ENCODE results near the gene PDGFC.
"Not testable (repeated sequence)": the region's sequence is repeated elsewhere in the genome, so short reads cannot be mapped to it uniquely, and the experiment has no call there.

Gene PDGFC

DNA sequence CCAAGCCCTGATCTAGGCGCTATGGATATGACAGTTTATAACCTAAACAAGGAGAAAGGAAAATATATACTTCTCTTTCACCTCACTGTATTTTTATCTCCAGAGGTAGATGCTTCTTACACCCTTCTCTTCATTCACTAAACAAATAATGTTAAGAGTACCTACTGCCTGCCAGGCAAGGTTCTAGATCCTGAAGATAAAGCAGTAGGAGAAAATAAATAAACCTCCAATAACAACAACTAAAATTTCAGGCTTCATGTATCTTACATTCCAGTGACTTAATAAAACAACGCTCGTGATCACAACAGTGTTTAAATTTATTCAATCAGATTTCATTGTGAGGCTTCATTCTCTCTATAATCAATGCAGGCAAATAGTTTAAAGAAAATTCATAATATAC, 20.7 kb downstream of the PDGFC start:
- no peak for DNase-seq (ENCODE audit: low read depth in 2 of 2)

GRCh38 chr4:156950090-156950489, 21.5 kb downstream of the PDGFC start:
- no peak for DNase-seq (ENCODE audit: low read depth in 2 of 2)

DNA sequence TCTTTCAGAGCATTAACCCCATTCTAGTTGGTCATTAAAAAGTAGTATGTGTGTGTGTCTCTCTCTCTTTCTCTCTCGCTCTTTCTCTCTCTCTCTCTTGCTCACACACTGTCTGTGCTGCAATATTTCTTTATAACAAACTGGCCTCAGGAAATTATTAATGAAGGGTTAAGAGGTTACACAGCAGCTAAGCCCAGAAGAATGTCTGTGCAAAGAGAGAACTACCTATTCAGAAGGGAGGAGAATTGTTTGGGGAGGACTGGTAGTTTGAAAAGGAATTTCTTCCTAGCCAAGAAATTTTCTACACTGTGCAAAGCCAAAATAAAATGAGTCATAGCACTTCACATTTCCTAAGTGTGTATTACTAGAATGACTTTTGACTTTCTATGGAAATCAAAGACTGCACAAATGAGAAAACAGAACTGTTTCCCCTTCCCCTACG, 22.2 kb downstream of the PDGFC start:
- DNase-seq (ENCODE audit: low read depth in 2 of 2): no peak

DNA sequence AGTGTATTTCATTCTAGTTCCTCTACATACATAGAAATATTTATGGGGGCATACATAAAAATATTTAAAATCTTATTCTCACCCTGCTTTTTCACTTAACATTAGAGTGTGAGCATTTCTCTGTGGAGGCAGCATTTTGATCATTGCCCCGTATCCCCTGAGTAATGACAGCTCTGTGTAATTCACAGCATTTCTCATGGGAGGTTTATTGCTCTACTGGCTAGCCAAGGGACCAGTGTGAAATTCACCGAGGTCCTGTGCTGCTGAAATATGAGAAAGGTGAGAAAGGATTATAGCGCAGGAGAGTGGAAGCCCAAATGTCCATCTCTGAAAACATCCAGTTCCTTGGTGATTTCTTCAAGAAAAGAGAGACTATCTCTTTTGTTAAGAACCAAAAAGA, 22.9 kb downstream of the PDGFC start:
- DNase-seq (ENCODE audit: low read depth in 2 of 2): no peak

- no peak for DNase-seq (ENCODE audit: low read depth in 2 of 2)
Measured at GRCh38 chr4:156948133-156948532, 23.5 kb downstream of the PDGFC start.

DNA sequence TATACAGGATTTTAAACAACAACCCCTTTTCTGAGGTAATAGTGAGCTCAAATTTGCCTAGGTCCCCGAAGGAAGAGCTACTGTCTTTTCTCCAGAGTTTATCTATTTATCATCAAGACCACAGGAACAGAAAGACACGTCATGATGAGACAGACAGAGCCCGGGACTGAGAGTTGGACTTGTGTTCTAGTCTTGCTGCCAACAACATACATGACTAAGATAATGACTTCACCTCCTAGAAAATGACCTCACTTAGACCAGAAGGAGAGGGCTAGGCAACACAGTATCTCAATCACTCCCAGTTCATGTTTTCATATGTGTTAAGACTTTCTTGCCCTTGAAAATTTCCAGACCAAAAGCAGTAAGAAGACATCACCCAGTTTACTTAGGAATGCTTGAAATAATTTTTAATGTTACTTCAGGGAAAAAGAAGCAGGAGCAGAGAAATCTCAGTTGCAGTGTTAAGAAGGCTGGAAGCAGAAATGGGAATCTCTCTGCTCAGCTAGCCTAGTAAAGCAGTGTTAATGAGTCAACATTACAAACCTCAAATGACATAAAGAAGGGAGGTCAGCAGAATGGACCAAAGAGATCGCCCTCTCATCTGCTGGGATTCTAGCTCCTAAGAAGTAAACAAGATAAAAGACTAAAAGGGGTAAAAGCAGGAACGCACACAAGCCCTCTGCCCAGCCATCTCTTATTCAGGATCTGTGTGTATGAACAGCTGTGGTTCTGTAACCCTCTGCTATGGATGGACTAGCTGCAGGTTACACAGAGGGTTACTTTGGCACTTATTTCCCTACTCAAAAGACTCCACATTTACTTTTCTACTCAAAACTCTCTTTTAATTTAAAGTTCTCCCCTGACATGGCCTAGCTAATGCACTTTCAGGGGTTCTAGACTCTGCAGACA, 24.8 kb downstream of the PDGFC start:
- no peak for DNase-seq (ENCODE audit: low read depth in 2 of 2)

DNA sequence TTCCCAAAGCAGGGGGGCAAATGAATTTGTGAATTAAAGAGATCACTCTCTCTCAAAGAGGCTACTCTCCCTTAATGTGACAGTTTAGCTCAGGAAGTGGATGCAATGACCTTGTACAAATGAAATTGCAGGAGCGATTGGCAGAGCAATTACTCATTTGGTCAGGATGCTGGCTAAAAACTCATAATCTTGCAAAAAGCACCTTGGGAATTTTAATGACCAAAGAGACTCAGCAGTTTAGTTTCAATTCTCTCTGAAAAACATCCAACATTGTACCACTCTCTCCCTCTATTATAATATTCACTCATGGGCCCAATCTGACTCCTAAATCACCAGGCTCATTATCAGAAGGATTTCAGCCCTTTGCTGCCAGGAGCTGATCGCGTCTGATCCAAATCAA, 26.1 kb downstream of the PDGFC start:
- DNase-seq (ENCODE audit: low read depth in 2 of 2): no peak

DNA sequence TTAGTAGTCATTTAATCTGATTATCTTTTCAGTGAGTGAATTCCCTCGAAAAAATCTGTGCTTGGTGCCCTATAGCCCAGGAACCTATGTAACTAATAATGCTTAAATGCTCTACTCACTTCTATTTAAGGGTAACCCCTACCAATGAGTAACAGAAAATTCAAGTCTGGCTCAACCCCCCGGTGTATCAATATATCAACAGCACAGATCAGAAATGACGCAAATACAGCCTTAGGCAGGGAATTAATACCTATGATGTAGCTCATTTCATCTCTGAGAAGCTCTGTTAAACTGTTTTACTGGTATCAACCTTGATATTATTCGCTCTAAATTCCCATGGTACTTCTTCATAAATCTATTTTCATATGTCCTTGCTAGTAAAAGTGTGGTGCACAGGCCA, 28.6 kb downstream of the PDGFC start:
- DNase-seq (ENCODE audit: low read depth in 2 of 2): no peak

DNA sequence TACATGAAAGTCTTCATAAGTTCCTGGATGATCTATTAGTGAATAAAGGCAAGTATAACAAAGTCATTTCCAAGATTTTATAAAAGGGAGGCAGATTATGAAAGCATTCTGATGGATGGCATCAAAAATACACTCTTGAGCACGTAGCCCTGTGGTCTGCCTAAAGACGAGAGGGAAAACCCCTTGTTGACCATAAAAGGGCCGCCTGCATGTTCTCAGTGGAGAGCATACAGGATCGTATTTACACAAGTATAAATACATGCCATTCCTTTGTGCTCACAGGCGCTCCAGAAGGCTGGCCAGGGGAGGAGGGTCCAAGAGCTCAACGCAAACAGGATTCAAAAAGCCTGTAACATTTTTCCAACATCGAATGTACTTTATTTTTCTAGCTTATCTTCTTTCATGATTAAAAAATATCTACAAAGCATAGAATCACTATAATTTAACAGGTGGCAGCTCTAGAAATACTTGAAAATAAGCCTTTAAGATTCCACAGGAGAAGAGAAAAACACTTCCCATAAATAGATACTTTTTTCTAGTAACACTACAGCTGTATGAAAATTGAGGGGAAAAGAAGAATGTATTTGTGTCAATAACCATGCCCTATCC, 29.6 kb downstream of the PDGFC start:
- no peak for DNase-seq (ENCODE audit: low read depth in 2 of 2)

DNA sequence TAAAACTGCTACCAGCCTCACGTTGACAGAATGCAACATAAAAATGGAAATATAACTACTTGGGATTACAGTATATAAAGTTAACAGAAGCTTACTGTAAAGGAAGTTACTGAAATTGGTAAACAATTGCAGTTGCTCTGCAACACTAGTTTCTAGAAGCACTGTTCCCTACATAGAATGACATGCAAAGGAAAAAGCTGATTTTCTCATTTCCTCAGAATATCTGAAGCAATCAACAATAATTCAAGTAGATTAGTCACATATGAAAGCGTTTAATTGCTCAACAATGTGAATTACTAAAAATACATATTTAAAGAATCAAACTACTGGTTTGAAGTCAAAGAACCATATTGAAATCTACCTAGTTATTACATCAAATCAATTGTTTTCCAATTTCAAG, 31.8 kb downstream of the PDGFC start:
- no peak for DNase-seq (ENCODE audit: low read depth in 2 of 2)

GRCh38 chr4:156939139-156939538, 32.5 kb downstream of the PDGFC start:
- DNase-seq (ENCODE audit: low read depth in 2 of 2): no peak

DNA sequence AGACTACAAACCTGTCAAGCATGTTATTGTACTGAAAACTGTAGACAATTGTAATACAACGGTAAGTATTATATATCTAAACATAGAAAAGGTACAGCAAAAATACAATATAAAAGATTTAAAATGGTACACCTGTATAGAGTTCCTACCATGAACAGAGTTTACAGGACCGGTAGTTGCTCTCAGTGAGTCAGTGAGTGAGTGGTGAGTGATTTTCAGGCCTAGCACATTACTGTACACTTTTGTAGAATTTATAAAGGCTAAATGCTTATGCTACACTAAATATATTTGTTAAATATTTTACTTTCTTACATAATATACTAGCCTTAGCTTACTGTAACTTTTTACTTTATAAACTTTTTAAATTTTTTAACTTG, 37.4 kb downstream of the PDGFC start:
- DNase-seq (ENCODE audit: low read depth in 2 of 2): no peak

- DNase-seq (ENCODE audit: low read depth in 2 of 2): no peak
Measured at GRCh38 chr4:156933633-156934258, 37.9 kb downstream of the PDGFC start.

GRCh38 chr4:156932360-156932759, 39.2 kb downstream of the PDGFC start:
- not testable (repeated sequence) for DNase-seq (ENCODE audit: low read depth in 2 of 2)

- DNase-seq (ENCODE audit: low read depth in 2 of 2): no peak
Measured at GRCh38 chr4:156931267-156931666, 40.3 kb downstream of the PDGFC start.

DNA sequence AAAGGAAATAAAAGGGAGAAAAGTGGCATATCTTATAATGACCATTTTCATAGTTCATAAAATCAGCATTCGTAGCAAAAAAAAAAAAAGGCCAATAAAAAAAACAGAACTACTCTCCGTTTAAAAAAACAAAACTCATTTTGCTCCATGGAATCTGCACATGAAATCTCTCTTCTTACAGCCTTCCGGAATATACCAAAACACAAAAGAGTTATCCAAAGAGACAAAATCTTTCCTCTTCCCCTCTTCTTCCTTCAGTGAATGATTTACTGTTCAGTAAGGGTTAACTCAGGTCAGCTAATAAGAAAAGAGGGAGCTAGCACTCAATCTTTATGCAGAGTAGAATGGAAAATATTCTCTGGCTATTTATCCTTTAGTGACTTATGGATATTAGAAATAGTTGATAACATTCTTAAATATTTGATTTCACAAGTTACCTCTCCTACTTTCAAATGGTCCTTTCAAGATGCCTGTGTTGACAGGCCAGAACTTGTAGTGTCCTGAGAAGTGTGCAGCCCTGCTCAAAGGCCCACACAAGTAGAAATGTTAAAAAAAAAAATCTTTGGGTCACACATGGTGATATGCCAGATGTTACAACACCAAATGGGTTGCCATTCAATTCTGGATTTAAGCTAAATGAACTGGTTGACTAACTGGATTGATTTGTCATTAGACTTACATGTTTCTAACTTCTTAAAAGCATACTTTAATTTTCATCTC, 42.1 kb downstream of the PDGFC start:
- DNase-seq (ENCODE audit: low read depth in 2 of 2): no peak

DNA sequence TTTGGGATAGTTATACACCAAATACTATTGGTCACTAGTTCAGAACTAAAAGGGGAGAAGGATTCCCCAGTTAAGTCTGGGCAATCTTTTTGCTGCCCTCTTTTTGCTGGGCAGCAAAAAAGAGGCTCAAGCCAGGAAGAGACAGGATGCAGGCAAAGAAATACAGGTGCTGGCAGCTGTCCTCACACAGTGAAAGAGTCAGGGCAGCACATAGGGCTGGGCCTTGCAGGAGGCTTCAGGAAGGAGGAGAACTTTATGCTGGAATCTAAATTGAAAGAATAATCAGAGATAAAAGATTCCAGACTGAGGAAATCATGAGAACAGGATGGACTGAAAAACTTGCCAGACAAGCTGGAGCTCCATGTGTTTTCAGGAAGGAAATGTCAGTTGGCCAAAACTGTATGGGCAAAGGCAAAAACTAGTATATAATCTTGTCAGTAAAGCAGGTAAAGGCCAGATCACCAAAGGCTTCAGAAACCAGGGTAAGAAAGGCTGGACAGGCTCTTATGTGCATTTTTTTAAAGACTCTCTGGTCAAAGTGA, 46.8 kb downstream of the PDGFC start:
- no peak for DNase-seq (ENCODE audit: low read depth in 2 of 2)

DNA sequence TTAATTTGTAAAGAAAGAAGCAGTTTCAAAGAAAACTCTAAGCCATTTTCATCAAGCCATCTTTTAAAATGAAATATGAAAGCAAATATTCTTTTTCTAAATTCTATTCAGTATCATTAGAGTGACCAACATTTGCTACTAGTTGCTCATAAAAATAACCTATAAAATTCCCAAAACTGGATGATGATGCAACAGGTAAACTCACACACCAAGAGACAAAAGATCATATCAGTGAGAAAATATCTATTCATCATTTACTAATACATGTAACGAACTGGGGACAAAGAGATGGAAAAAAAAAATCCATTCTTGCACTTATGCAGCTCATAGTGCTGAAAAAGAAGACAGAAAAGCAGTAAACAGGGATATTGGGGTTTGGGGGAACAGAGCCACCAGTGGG, 48.1 kb downstream of the PDGFC start:
- DNase-seq (ENCODE audit: low read depth in 2 of 2): no peak

GRCh38 chr4:156915221-156915620, 56.4 kb downstream of the PDGFC start:
- DNase-seq (ENCODE audit: low read depth in 2 of 2): no peak

- no peak for DNase-seq (ENCODE audit: low read depth in 2 of 2)
Measured at GRCh38 chr4:156913234-156913633, 58.4 kb downstream of the PDGFC start.

- DNase-seq (ENCODE audit: low read depth in 2 of 2): no peak
Measured at GRCh38 chr4:156909010-156909409, 62.6 kb downstream of the PDGFC start.

DNA sequence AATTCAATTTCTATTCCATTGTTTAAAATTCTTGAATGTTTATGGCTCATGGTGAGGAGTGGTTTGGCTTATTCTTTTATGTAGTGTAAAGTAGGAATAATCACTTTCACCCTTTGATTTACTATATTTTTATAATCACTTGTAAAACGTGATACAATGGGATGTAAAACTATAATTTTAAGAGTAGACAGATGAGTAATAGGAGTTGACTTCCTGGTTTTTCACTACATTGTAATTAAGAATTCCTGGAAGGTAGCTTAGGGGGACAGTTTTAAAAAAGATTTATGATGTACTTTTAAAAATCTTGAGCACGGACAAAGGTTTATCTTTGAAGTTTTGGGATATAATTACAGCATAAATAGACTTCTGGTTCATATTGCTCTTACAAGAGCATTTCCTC, 65.3 kb downstream of the PDGFC start:
- DNase-seq (ENCODE audit: low read depth in 2 of 2): no peak

Data from stimulated activated CD8-positive, alpha-beta memory T cell treated with anti-CD3 and anti-CD28 coated beads, Interleukin-2, amount 100 ng/mL, for 1 hour (primary cell).